ENCODE measurements around the gene GAK.
A peak's percentile ranks its signal among the peaks of the same experiment; 100 is the strongest.

GAK gene

DNA sequence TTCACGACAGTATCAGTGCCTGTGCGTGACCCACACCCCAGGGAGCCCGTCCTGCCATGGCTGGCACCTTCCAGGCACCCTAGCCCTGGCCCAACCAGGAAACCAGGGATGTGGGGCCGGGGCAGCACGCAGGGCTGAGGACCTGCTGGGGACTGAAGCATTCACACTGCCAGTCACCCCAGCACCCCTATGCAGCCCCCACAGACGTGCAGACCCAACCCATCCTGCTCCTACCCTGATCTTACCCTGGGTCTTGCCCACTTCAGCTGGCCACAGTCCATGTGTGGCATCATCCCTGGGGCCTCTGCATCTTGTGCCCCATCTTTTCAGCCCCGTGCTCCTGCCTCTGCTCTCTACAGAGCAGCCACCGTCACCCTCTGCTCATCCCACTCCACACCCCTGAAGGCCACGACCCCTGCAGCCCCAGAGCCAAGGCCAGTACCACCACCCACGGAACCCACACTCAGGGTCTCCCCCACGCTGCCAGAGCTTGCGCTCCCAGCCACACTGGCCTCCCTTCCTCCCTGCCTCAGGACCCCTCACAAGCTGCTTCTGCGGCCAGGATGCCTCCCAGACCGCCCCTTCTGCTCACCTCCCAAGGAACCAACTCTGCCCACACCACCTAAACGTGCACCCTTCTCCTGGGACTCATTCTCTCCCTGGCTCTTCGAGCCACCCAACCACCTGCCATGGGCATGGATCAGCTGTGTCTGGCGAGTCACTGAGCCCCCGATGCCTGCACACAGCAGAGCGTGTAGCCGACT is 25.6 kb downstream of the GAK start:
- no peak for DNase-seq

DNA sequence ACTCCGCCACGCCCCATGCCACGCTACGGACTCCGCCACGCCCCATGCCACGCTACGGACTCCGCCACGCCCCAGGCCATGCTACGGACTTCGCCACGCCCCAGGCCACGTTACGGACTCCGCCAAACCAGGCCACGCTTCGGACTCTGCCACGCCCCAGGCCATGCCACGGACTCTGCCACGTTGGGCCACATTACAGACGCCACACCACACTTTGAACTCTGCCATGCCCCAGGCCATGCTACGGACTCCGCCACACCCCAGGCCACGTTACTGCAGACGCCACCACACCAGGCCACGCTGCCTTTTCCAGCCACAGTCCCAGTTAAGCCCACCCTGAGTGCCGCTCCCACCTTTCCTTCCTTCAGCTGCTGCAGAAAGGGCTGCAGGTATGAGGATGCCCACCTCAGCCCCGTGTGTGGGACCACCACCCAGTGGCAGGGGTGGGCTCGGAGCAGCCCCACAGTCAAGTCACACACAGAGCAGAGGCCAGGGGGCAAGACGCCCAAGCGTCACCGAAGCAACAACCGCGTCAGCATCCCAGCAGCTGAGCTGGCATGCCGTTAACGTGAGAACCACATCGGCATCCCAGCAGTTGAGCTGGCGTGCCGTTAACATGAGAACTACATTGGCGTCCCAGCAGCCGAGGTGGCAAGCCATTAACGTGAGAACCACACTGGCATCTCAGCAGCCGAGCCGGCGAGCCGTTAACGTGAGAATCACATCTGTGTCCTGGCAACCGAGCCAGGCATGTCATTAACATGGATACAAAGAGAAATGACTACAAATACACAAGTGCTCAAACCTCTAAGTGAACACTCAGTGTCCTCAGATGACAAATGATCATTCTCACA is 26.4 kb downstream of the GAK start:
- no peak for DNase-seq

DNA sequence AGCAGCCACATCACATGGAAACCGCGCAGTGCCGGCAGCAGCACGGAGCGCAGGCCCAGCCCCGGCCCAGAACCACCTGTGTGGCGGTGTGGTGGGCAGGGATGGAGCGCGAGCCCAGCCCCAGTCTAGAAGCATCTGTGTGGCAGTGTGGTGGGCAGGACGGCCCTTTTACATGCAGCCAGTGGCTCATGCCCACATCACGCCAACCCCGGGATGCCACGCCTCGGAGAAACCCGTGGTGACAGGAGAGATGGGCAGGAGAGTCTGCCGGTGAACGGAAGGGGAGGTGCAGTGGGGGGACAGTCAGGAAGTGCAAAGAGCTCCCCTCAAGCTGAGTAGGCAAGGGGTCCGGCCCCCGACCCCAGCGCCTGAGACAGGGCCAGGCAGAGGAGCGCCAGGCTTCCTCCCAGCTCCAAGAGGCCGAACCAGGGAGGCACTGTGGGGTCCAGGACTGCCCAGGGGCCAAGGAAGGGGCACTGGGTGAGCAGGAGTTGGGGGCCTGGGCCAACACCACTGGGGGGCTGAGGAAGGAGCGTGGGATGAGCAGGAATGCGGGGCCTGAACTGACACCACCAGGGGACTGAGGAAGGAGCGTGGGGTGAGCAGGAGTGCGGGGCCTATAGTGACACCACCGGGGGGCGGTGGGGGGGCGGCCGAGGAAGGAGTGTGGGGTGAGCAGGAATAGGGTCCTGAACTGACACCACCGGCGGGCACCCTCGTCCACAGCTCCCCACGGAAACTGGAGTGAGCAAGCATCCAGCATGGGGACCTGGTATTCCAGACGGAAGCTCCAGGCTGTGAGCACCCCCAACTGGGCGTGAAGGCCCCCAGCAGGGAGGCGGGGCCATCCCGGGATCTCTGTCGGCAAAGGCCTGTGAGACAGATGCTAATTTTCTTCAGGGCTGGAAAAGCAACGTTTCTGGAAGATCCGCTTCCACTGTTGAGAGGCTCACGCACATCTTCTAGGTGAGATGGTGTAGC is 28.8 kb downstream of the GAK start:
- DNase-seq = no peak

DNA sequence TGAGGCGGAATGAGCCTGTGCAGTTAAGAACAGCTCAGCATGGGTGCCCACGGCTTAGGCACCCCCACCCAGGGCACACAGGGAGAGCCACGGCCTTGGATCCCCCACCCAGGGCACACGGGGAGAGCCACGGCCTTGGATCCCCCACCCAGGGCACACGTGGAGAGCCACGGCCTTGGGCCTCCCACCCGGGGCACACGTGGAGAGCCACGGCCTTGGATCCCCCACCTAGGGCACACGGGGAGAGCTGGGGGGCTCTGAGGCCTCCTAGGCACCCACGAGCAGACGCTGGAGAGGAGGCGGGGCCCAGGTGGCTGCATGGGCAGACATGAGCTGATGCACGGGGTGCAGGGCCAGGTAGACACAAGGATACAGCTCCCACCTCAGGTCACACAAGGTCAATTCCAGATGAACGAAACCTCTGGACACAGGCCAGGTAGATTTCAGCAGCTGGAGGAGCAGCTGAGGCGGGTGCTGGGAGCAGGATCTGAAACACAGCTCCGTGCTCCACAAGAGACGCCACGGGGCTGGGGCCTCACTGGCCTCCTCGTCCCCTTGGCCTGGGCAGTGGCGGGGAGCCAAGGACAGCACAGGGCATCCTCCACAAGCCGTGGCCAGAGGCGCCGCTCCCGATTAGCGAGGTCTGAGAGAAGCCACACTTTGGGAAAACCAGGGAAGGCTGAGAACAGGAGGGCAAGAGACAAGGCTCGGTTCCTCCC is 30.8 kb downstream of the GAK start:
- DNase-seq = no peak

DNA sequence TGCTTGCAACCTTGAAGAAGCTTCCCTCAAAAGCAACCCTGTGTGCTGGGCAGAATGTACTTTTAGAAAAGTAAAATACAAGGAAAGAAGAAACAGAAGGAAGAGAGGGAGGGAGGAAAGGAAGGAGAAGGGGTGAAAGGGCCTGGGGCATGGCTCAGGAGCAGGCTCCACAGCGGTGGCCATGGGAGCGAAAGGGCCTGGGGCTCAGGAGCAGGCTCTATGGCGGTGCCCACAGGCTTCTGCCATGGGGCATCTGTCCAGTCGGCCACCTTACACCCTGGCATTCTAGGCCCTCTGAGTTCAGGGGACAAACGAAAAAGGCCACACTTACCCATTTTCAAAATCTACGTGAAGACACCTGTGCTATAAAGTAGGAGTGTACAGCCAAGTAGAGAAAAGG is 31.4 kb downstream of the GAK start:
- no peak for DNase-seq

DNA sequence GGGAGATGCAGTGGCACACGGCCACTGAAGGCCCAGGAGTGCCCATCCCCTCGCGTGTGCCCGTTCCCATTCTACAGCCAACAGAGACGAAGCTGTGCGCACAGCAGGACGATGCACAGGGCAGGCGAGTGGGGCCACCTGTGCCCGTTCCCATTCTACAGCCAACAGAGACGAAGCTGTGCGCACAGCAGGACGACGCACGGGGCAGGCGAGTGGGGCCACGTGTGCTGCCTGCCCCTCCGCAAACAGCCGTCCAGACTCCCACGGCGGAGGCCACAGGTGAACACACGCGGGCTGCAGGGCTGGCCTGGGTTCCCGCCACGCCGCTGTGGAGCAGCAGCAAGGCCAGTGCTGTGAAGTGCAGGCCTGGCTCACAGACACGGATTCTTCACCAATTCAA is 32.0 kb downstream of the GAK start:
- DNase-seq = no peak

DNA sequence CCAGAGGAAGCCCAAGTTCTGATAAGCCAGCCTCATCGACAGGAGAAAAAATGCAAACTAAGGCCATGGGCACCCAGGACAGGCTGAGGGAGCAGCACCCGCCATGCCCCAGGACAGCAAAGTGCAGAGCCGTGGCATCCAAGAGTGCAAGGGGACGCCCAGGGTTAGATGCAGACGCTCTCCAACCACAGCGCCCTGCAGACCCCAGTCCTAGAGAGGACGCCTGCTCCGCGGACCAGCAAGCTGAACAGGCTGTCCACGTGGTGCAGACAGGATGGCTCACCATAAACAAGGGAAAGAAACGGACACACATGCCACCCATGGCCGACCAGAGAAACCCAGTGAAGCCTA is 32.6 kb downstream of the GAK start:
- no peak for DNase-seq

DNA sequence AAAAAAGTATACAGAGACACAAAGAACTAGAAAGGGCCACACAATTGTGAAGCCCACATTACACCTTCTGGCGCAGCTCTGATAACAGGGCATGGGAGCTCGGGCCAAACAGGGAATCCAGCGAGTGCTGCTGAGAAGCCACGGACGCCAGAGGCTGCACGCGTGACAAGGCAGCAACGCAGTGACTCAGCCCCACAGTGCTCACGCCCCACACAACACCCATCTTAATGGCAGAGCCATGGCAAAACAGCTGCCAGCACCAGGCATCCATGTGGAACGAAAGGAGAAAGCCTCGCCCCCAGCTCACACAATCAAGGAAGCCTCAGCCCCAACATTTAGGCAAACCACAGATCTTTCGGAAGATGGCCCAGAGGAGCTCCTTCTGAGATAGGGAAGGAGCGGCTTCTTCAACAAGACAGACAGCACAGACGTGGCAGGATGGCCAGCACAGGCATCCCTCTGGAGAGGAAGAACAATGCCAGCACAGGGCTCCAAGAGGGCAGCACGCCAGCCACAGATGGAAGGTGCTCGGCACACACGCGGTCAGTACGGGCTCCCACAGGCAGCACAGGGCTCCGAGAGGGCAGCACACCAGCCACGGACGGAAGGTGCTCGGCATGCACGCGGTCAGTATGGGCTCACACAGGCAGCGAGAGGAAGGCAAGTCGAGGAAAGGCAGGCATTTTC is 33.1 kb downstream of the GAK start:
- DNase-seq = no peak

DNA sequence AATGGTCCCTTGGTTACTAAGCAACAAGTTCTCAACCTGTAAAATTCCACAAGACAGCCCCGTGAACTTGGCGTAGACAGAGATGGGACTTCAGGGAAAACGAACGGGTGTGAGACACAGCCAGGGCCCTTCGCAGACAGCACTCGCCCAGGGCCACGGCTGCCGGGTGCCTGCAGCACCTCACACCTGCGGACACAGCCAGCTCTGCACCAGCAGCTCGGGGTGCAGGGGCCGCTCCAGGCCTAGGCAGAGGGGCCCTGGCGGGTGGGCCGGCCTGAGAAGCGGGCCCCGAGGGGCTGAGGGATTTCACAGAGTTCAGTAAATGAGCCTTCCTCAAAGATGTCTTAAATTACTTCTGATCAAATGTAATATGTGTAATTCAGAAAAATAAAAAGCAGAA is 34.0 kb downstream of the GAK start:
- DNase-seq = no peak

DNA sequence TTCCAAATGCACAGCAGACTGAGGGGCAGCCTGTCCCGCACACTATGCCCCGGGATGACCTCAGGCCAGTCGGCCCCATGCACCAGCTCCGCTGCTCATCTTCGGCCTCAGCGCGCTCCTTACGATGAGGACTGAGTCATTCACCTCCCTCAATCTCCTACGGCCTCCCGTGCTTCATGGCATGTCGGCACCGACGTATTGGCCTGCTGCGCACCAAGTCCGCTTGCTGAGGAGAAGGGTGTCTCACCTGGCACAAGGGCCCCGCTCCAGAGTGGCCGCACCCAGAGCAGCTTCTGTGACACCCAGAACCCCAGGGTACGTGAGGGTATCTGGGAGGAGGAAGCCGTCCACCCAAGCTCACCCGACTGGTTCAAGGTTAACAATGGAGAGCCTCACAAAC is 35.5 kb downstream of the GAK start:
- no peak for DNase-seq

DNA sequence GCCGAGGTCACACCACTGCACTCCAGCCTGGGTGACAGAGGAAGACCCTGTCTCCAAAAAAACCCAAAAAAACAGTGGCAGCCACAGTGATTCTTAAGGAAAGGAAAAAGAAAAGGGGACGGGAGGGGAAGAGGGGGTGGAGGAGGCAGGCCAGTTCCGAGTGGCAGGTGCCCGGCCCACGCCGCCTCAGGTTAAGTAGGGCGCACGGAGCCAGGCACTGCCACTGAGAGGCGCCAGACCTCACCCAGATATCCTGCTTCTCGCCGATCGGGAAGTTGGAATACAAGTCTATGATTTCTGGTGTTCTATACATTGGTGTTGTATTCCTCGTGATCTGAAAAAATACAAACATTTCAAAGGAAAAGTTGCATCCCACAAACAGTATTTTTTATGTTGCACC is 35.9 kb downstream of the GAK start:
- DNase-seq = no peak

DNA sequence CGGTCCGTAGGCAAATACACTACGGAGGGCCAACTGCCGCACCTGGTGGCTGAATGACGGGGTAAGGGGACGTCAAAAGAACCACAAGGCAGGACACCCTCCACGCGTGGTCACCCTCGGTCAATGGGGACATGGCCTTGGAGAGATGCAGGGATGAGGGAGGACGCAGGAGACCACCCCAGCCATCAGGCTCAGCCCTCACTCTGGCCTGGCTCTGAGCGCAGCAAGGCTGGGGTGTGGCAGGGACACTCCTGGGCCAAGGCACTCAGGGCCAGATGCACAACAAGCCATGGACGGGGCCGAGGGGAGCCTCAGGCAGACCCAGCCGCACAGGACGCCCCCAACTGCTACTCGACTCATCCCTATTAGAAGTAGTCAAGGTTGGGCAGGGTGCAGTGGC is 36.5 kb downstream of the GAK start:
- DNase-seq = no peak

DNA sequence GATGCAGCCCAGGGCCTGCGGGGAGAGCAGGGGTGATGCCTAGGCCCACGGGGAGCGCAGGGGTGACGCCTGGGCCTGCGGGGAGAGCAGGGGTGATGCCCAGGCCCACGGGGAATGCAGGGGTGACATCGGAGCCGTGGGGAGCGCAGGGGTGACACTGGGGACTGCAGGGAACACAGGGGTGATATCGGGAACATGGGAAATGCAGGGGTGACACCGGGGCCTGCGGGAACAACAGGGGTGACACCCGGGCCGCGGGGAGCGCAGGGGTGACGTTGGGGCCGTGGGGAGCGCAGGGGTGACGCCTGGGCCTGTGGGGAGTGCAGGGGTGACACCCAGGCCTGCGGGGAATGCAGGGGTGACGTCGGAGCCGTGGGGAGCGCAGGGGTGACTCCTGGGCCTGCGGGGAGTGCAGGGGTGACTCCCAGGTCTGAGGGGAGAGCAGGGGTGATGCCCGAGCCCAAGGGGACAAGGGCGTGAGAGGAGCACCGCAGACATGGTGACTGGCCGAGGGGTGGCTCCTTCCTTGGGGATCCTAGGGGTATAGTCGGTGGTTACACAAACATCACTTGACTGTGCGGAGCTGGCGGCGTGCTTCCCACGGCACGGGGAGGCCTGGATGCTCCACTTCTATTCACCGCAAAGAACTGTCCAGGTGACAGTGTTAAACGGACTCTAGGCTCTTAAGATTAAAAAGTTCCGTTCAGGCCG is 38.0 kb downstream of the GAK start:
- DNase-seq = no peak

DNA sequence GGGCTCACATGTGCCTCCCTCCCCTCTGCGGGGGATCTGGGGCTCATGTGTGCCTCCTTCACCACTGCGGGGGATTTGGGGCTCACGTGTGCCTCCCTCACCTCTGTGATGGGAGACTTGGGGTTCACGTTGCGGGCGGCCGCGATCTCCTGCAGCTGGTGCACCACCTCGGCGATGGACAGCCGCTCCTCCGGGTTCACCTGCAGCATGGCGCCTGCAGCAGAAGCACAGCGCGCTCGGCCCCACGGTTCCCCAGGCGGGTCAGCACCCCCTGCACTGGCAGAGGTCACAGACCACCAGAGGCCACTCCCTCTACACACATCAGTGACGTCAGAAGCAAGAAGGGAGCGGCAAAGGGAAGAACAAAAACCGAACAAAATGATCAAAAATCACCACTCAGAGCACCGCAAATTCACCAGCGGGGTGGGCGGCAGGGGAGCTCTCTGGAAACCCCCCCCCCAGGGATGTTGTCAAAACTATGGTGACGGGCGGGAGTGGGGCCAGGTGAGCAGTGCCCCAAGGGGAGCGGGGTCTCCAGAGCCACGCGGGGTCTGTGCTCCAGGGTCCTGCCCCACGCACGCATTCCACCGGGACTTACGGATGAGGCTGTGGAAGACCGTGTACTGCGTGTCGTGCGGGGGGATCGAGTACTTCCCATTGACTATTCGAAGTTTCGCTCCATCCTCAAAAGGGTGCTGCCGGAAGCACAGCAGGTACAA is 38.7 kb downstream of the GAK start:
- no peak for DNase-seq

DNA sequence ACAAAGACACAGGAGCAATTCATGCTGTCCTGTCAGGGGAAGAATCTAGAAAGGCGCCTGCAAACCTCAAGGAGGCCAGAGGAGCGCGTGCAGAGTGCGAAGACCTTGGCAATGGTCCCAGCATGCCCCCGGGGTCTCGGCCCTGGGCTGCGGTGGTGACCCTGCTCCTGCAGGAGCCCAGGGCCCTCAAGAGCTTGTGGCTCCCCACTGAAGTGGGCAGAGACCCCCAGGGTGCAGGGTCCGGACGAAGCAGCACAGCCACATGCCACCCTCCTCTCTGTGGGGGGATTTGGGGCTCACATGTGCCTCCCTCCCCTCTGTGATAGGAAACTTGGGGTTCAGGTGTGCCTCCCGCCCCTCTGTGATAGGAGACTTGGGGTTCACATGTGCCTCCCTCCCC is 39.3 kb downstream of the GAK start:
- DNase-seq = no peak

DNA sequence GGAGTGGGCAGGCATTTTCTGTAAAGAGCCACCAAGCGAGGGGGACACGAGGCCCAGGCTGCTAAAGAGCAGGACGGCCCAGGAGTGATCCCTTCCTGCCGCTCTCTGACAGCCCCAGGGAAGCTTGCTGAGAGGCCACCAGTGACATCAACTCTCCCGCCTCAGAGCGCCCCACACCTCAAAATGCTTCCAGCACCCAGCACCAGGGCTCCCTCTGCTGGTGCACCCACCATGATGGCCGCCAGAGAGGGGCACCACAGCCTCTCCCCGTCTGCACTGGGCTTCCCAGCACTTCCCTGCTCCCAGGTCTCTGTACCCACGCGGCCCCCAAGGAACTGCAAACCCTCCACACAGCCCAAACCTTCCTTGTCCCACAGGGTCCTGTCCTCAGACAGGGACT is 40.4 kb downstream of the GAK start:
- peak; percentile 1 for DNase-seq

DNA sequence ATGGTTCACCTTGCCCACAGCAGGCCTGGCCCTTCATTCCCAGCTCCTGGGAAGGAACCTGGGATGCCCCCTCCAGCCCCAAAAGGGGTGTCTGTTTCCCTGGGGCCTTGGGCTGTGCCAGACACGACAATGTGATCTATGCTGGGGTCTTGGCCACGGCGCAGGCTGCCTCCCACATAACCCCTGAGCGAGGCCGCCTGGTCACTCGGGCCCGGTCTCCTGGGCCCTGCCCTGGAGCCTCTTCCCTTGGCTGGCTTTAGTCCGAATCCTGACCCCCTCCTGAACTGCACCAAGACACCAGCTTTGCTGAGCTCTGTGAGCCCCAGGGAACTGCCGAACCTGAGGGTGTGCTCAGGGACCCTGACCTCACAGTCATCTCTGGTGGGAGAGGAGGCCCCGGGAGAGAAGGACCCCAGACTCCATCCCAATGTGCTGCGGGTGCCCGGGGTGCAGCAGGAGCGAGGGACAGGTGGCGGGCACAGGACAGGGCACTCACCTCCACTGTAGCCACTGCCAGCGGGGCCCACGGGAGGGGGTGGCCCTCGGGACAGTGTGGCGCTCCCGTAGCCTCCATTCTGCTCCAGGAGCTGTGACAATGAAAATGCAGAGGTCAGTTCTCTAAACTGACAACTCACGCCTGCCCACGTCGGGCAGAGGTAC is 42.0 kb downstream of the GAK start:
- DNase-seq = no peak

DNA sequence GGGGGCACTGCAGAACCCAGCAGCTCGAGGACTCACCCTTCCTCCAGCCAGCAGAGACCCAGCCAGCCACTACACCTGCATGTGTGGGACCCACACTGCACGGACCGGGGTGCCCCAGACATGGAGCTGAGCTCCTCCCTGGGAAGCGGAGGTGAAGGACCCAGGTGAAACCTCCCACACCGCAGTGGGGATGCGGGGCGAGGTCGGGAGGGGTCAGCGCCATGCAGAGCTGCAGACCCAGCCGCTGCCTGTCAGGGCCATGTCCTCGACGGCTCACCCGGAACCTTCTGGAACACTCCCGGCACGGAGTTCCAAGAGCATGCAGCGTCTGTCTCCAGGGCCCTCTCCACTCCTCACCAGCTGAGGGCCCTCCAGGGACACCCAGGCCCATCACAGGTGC is 42.6 kb downstream of the GAK start:
- DNase-seq = no peak

DNA sequence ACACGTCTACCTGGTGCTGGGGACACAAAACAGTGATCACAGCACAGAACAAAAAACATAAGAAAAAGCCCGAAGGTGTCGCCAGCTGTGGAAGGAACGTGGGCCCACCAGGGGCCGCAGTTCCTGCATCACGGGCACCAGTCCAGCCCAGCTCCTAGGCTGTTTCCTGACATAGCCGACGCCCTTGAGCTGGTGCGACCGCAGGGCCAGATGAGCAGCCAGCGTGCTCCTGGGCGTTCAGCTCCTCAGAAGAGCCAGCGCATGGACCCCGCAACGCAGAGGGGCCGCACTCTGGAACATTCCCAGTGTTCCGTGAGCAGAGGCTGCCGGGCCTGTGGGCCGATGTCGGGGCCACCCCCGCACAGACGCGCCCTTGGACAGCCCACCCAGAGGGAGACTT is 44.1 kb downstream of the GAK start:
- DNase-seq = no peak

Measured in NCI-H69 (cell line).